HG02852 (cell line): ENCODE data around the gene NQO1.
"Not testable (repeated sequence)": the region's sequence is repeated elsewhere in the genome, so short reads cannot be mapped to it uniquely, and the experiment has no call there.

Source experiments
- ATAC-seq: cut with Tn5 transposase; IDR thresholded peaks from one replicate; pipeline ENCODE4 v1.9.1; 2021; ENCODE audit warnings: mild to moderate bottlenecking, moderate library complexity; ENCODE audit not compliant: unreplicated experiment

NQO1 gene

GRCh38 chr16:69744363-69745231 is 18.2 kb upstream of the NQO1 start:
- no peak for ATAC-seq

GRCh38 chr16:69741951-69742904 is 15.9 kb upstream of the NQO1 start:
- no peak for ATAC-seq

GRCh38 chr16:69741519-69741918 is 15.2 kb upstream of the NQO1 start:
- no peak for ATAC-seq

GRCh38 chr16:69732101-69732500 is 5.7 kb upstream of the NQO1 start:
- no peak for ATAC-seq

- ATAC-seq, result not testable (repeated sequence)
Measured at GRCh38 chr16:69731280-69731679, 4.9 kb upstream of the NQO1 start.

GRCh38 chr16:69729030-69729429 is 2.7 kb upstream of the NQO1 start:
- not testable (repeated sequence) for ATAC-seq

GRCh38 chr16:69727916-69728270 is 1.5 kb upstream of the NQO1 start:
- no peak for ATAC-seq

GRCh38 chr16:69725480-69726312 is 664 bp downstream of the NQO1 start:
- ATAC-seq, result no peak

- ATAC-seq, result no peak
Measured at GRCh38 chr16:69724981-69725479, 1.3 kb downstream of the NQO1 start.

GRCh38 chr16:69724414-69724873 is 1.9 kb downstream of the NQO1 start:
- ATAC-seq, result no peak

- ATAC-seq, result no peak
Measured at GRCh38 chr16:69721441-69721957, 4.9 kb downstream of the NQO1 start.

- no peak for ATAC-seq
Measured at GRCh38 chr16:69720822-69721430, 5.4 kb downstream of the NQO1 start.

- ATAC-seq, result no peak
Measured at GRCh38 chr16:69718111-69718764, 8.1 kb downstream of the NQO1 start.

- ATAC-seq, result no peak
Measured at GRCh38 chr16:69717066-69717465, 9.3 kb downstream of the NQO1 start.

GRCh38 chr16:69712914-69713581 is 13.3 kb downstream of the NQO1 start:
- no peak for ATAC-seq

GRCh38 chr16:69712277-69712676 is 14.1 kb downstream of the NQO1 start:
- no peak for ATAC-seq

GRCh38 chr16:69711115-69711740 is 15.1 kb downstream of the NQO1 start:
- no peak for ATAC-seq

GRCh38 chr16:69709456-69710084 is 16.8 kb downstream of the NQO1 start:
- no peak for ATAC-seq
